GM20000 (cell line): ENCODE results near the gene SF3A1.

Experiments
- DNase-seq: peaks from one replicate; pipeline ENCODE4 v3.0.0; 2012; ENCODE audit warnings: low spot score
- CTCF ChIP-seq: IDR thresholded peaks from 2 replicates; pipeline ENCODE4 v1.5.1; 2012; ENCODE audit warnings: mild to moderate bottlenecking, control low read depth; ENCODE audit errors: extremely low read depth, missing control alignments

SF3A1 gene

GRCh38 chr22:30310881-30311771 lies 45.6 kb downstream of the SF3A1 start:
- no peak for TF ChIP-seq CTCF
- no peak for DNase-seq

- DNase-seq: peak; percentile 55
- no peak for TF ChIP-seq CTCF
Measured at GRCh38 chr22:30309951-30310741, 46.5 kb downstream of the SF3A1 start.

GRCh38 chr22:30308518-30309230 lies 48.0 kb downstream of the SF3A1 start:
- no peak for TF ChIP-seq CTCF
- DNase-seq: peak; percentile 73

GRCh38 chr22:30308093-30308492 lies 48.6 kb downstream of the SF3A1 start:
- DNase-seq: no peak

GRCh38 chr22:30307041-30307574 lies 49.6 kb downstream of the SF3A1 start:
- TF ChIP-seq CTCF: no peak
- no peak for DNase-seq

More at GRCh38 chr22:30308093-30308492, 48.6 kb downstream of the SF3A1 start:
- no peak for TF ChIP-seq CTCF

- DNase-seq: no peak
- TF ChIP-seq CTCF: no peak
Measured at GRCh38 chr22:30306627-30307011, 50.1 kb downstream of the SF3A1 start.
